Measurements from ENCODE around the gene ARID1B.

The ARID1B gene

DNA sequence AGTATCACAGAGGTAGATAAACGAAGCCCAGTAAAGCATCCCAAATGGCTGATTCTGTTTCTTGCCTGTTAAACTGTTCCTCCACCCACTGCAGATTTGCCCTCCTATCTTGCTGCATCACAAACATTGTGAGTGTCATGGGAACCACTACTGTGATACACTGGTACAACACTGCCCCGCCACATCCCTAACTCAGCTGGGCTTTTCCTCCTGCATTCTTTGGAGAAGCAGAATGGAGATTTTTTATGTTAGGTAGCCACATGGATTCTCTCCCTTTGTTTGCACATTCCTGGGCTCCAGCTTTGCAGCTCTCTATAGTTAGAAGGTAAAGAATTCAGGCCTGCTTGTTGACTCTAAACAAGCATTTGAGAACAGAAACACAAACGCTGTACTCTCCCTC lies 312.1 kb downstream of the ARID1B start:
- no peak for DNase-seq

- no peak for DNase-seq
Observed at GRCh38 chr6:157089851-157090250, 312.7 kb downstream of the ARID1B start.

DNA sequence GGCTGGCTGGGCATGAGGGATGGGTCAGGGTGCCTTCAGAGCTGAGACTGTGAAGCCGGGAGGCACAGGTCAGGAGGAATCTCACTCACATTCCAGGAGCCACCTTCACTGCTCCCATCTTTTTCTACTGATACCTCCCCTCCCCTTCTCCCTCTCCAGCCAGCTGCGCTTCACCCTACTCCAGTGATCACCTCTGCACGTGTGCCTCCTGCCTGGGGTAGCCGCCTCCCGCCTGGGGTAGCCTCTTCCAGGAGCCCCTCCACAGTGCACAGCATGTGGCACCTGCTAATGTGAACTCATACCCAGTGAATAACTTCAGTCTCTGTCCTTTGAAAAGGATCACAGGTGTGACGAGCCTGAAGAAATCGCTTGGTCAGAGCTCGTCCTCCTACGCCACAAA lies 313.6 kb downstream of the ARID1B start:
- no peak for DNase-seq

DNA sequence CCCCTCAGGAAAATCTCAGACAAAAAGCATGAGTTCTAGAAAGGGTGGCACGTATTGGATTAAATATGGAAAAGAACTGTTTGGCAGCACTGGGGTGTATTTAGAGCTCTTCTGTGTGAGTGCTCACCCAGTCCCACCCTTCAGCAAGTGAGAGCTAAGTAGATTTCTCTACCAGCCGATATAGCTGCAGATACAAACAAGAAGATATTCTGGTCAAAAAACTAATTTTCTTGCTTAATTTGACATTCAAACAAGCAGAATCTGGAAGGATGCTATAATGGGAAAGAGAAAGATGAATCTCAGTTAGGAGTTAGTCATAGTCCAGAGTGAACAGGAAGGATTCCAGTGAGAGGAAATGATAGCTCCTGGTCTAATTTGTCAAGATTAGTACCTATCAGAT lies 314.1 kb downstream of the ARID1B start:
- DNase-seq: no peak

DNA sequence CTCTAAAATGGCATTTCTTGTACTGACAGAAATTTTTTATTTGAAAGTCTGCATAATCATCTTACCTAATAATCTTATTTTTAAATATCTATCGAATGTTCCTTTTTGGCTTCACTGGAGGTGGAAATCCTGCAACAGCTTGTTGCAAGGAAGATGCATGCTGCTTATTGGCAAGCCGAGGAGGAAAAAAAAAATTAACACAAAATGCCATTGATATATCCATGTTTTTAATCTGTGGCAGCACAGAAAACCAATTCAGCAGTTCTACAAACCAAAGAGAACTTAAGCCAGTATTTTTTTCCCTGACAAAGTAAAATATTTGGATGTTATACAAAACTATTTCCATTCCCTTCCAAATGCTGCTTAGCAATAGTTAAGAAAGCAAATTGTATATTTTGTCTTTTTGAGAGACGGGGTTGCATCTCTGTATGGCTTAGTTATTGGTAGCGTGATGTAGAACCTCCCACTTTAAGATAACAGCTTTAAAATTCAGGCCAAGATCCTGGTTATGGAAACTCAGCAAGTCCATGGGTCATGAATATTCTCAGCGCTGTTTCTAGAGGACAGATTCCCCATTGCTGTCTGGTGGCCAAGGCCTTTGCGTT lies 314.8 kb downstream of the ARID1B start:
- no peak for DNase-seq

DNA sequence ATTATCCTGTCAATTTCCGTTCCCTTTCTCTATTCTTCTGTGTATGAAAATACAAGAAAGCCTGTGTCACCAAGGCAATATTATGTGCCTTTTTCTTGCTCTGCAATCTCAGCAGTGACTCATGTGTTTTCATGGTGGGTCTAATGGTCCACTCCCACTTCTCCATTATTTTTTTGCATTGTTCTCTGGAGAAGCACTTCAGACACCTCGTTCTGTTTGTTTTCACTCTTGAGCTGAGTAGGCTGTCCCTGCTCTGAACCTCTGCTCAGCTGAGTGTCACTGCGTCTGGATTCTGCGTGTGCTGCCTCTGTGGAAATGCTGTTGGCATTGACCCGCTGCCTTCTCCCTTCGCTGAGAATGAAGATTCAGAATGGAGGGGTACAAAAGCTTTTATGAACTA lies 315.6 kb downstream of the ARID1B start:
- DNase-seq: no peak

GRCh38 chr6:157093536-157093935 lies 316.4 kb downstream of the ARID1B start:
- DNase-seq: no peak

DNA sequence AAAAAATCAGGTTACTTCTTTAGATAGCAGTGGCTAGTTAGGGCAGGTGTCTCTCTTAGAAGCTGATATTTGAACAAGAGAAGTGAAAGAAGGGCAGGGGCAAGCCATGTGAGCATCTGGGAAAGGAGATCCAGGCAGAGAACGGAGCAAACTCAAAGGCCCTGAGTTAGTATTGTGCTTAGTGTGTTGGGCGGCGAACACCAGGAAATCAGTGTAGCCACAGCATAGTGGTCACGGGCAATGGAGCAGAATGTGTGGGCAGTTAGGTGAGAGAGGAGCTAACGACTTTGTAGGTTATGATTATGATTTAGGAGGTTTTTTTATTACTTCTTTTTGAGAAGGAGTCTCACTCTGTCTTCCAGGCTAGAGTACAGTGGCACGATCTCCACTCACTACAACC lies 316.9 kb downstream of the ARID1B start:
- DNase-seq: no peak

DNA sequence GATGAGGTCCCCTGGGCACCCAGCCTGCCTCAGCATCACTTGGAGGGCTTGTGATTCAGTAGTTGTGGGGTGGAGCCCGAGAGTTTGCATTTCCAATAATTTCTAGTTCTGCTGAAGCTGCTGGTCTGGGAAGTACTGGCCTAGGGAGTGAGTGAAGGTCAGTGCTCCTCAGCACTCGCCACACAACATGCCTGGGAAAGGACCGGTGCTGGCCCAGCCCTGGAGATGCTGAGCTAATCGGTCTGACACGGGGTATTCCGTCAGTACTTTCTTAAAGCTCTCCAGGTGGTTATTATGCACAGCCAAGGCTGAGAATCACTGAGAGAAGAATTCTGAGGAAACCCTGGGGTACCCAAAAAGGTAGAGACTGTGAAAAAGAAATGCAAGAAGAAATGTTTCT lies 317.9 kb downstream of the ARID1B start:
- no peak for DNase-seq

DNA sequence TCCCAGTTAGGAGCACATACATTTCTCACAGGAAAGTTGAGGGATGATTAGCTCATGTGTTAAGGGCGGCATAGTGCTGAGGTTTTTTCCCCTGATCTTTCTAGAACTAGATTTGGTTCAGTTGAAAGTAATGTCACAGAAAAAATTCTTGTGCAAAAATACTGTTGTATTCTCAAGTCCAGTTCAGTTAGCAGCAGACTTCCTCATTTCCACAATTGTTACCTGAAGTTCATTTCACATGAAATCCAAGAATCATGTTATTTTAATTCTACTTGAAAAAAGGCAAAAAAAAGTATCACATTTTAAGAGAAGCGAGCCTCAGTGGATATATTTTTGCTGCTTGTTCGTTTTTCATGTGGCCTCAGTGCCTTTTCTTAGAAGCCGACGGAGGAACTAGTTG lies 318.4 kb downstream of the ARID1B start:
- DNase-seq: no peak

GRCh38 chr6:157096105-157096504 lies 318.9 kb downstream of the ARID1B start:
- no peak for DNase-seq

- no peak for DNase-seq
Observed at GRCh38 chr6:157096522-157096921, 319.3 kb downstream of the ARID1B start.

DNA sequence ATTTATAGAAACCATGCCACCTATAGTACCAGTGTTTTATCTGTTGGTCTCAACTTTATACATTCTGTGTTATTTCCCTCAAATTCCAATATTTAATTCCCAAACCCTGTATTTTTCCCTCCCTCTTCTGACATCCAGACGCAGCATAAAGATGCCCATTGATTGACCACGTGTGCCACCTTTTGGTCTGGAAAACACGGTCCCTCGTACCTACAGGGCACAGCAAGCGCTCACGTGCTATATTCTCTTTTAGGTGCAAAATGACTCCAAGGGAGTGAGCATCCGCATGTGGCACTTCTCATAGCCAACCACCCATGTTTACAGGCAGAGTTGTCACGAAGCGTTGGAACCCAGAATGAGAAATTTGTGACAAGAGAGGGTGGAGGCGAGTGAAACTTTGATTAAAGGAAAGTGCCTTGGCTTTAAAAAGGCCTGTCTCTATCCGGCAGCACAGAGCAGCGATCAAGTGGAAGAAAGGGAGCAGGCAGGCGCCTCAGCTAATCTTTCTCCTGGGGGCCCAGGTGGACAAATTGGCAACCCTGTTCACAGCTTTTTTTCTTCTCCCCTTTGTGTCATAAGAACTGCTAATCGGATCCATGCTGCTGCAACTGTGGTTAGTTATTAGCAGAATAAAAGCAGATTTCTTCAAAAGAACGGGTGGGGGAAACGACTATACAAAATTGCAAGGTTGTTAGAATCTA lies 320.2 kb downstream of the ARID1B start:
- DNase-seq: no peak

- DNase-seq: no peak
Observed at GRCh38 chr6:157098999-157099398, 321.8 kb downstream of the ARID1B start.

DNA sequence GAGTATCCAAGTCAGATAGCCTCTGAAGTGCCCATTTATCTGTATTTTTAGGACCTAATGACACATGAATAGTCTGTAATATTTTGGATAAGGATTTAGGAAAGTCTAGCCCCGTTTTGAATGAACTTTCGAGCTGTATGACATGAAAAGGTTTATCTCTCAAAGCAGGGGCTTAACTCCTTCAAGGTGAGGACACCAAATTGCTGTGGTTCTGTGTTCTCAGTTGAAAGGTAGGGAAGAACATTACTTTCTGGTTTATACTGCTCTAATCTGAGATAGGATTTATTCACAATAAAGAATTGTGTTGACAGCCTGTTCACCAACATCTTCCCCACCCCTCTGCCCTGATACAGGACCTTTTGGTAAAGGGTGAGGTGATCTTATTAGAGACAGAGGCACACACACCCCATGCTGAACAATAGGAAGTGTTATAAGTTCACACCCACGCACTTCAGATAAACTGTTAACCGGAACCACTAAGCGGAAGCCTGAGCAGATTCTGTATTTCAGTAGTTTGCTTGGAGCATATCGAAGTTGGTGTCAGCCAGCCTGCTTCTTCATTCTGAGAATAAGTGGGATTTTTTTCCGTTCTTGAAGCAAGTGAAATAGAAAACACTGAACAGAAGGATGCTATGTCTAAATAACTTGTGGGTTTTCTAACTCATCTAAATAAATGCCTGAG lies 322.9 kb downstream of the ARID1B start:
- DNase-seq: peak; percentile 23

DNA sequence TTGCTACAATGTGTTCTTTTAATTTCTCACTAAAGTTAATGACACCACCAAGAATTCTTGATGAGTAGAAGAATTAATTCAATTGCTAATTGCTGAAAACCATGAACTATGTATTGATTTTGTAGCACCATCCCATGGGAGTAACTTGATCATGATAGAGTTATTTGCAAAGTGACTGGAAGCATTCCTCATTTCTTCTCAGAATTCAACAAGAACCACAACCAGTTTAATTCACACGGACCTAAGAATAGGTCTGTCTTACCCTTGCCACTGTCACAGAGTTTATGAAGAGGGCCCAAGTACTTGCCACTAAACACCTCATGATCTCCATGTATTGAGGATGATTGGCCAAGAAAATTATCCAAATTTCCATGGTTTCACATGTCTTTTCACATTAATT lies 324.0 kb downstream of the ARID1B start:
- no peak for DNase-seq

DNA sequence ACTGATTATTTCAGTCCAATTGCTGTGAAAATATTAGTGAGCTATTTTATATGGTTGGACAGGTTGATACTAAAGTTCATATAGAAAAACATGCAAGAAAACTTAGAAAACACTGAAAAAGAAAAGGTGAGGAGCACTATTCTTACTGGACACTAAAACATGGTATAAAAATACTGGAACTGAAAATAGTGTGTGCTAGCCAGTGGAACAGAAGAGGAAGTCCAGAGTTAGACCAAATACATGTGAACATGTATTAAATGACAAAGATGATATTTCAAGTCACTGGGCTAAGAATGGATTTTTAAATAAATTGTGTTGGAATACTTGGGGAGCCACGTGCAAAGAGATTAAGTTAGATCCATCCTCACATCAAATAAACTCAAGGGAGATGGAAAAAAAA lies 327.6 kb downstream of the ARID1B start:
- DNase-seq: no peak

- no peak for DNase-seq
Observed at GRCh38 chr6:157106487-157106886, 329.3 kb downstream of the ARID1B start.

- DNase-seq: no peak
Observed at GRCh38 chr6:157107571-157107914, 330.4 kb downstream of the ARID1B start.

- no peak for DNase-seq
Observed at GRCh38 chr6:157107915-157108651, 330.9 kb downstream of the ARID1B start.

DNA sequence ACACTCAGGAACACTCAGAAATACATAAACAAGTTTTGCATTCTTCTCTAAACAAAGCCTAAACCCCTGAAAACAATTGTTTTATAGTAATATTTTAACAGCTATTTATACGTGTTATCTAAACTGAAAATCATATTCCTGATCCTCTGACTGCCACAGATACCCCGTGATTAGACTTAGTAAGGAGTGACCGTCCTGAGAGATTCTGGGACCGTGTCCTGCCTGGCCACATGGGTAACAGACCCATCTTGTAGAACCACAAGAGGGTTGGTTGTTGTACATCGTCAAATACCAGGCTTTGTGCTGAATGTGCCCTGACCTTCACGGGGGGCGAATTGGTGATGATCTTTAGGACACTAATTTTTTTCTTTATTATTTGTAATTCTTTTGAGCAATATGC lies 331.7 kb downstream of the ARID1B start:
- no peak for DNase-seq

DNA sequence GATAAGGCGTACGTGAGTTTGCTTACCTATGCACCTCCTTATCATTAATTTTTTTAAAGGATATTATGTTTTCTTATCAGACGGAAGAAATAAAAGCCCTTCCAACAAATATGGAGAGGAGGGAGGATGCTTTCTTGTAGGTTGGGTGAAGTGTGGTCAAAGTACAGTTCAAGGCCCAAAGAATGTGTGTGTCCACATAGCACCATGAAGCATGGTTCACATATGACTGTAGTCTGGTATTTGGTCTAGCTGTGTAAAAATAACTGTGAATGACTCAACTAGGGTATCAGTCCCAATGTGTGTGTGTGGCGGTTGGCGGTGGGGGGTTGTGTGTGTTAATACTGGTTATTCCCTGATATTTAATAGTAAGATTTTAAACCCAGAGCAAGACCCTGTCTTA lies 333.4 kb downstream of the ARID1B start:
- no peak for DNase-seq

GRCh38 chr6:157113389-157113788 lies 336.2 kb downstream of the ARID1B start:
- no peak for DNase-seq

DNA sequence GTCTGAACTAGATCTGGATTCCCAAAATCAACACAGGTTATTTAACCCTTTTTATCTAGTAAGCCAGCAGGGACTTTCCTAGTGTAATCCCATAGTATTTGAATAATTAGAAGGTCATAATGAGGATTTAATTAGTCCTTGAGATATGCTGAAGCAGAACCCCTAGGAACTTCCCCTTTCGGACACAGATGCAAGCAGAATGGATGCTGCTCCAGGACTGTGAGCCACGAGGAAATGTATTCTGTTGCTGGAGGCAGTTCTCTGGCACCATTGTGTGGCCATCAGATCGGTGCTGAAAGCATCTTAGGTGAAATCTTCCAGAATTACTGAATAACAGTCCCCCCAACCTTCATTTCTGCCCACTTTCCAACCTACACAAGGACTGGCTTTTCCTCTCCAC lies 339.2 kb downstream of the ARID1B start:
- DNase-seq: no peak

Data from activated CD4-positive, alpha-beta T cell treated with anti-CD3 and anti-CD28 coated beads for 1 hour (primary cell).